Vagina (tissue), 2 donors: ENCODE results near the gene TBCD. TPM values are rescaled to one million over a fixed set of nuclear protein-coding genes. Genes with fewer than 3 reads are reported as not detected.

ENCODE experiments used
- DNase-seq, 2 donors: peaks; one replicate each; pipeline ENCODE4 v3.0.0-alpha.2; 2017; ENCODE audit errors: extremely low spot score in 2 of 2
- H3K27ac ChIP-seq: fragments of 200-600 bp; sonication (generic); one replicate; pipeline ENCODE4 v1.5.1; 2019
- H3K27me3 ChIP-seq: fragments of 200-600 bp; sonication (generic); one replicate; pipeline ENCODE4 v1.5.1; 2019
- H3K36me3 ChIP-seq, 2 donors: fragments of 200-600 bp; sonication (generic); one replicate each; pipeline ENCODE4 v1.5.1; 2017 to 2019
- H3K4me1 ChIP-seq: fragments of 200-600 bp; sonication (generic); one replicate; pipeline ENCODE4 v1.5.1; 2019
- H3K4me3 ChIP-seq, 2 donors: fragments of 200-600 bp; sonication (generic); 1 replicate in 1 of 2; 2 replicates in 1 of 2; pipeline ENCODE4 v1.5.1; 2016 to 2019
- H3K9me3 ChIP-seq: fragments of 200-600 bp; sonication (generic); one replicate; pipeline ENCODE4 v1.5.1; 2019
- POLR2A ChIP-seq, 2 donors: fragments of 450-650 bp; IDR thresholded peaks; one replicate each; pipeline ENCODE4 v1.6.1; 2017; ENCODE audit warnings: antibody characterized with exemption in 2 of 2, mild to moderate bottlenecking in 2 of 2, moderate library complexity in 2 of 2
- POLR2AphosphoS5 ChIP-seq, 2 donors: sonication (generic); formaldehyde crosslinking; IDR thresholded peaks; one replicate each; pipeline ENCODE4 v1.9.0; 2017; ENCODE audit warnings: antibody characterized with exemption in 2 of 2, mild to moderate bottlenecking in 2 of 2, low read depth in 1 of 2; ENCODE audit not compliant: insufficient read depth in 1 of 2
- intact Hi-C: fragments of 100-400 bp; cut with DNase I; formaldehyde crosslinking; loops from one replicate; pipeline ENCODE4 v1.15.1; 2023
- total RNA-seq: library from RNA; depleted of rRNA; stranded (reverse); fragments of >200 nt; gene quantifications from one replicate; pipeline ENCODE4 v1.2.3, GENCODE V29; 2016
- TF ChIP-seq, protein P1 (sequence below), 3 experiments: fragments of 450-650 bp in 2 of 3; fragments of 200-600 bp in 1 of 3; sonication (generic) in 1 of 3; IDR thresholded peaks; one replicate each; pipeline ENCODE4 v1.5.1; 2017 to 2019; ENCODE audit warnings: antibody characterized with exemption in 3 of 3, mild to moderate bottlenecking in 2 of 3, moderate library complexity in 2 of 3

Gene TBCD
- total RNA-seq, 1 donor from 2014 or later, result 79.3 TPM

DNA sequence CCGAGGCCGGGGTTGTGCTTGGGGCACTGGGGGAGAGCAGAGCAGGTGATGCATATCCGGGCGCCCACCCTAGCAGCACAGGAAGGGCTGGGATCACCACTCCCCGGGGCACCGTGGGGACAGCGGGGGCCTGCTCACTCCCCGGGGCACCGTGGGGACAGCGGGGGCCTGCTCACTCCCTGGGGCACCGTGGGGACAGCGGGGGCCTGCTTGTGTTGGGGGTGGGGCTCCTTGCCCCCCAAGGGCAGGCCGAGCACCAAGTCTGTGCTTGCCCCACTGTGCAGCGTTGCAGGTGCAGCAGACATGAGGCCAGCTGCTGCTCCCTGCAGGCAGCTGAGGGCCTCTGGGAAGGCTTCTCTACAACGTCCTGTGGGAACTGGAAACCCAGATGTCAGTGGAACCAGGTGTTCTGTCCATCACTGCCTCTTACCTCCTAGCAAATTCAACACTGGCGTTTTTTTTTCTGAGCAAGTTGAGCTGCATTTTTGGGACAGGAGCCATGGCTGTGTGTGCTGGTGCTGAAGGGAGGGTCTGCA lies 112.9 kb downstream of the TBCD start:
- H3K4me1 ChIP-seq, result peaks cover 65% of the 10 kb centered on the region
- no peak for DNase-seq
- peak overlapping the region; percentile 40 for H3K27ac ChIP-seq
- no peaks in the 10 kb centered on the region for H3K27me3 ChIP-seq
- no peaks in the 10 kb centered on the region for H3K9me3 ChIP-seq
- TF ChIP-seq, protein P1, sequence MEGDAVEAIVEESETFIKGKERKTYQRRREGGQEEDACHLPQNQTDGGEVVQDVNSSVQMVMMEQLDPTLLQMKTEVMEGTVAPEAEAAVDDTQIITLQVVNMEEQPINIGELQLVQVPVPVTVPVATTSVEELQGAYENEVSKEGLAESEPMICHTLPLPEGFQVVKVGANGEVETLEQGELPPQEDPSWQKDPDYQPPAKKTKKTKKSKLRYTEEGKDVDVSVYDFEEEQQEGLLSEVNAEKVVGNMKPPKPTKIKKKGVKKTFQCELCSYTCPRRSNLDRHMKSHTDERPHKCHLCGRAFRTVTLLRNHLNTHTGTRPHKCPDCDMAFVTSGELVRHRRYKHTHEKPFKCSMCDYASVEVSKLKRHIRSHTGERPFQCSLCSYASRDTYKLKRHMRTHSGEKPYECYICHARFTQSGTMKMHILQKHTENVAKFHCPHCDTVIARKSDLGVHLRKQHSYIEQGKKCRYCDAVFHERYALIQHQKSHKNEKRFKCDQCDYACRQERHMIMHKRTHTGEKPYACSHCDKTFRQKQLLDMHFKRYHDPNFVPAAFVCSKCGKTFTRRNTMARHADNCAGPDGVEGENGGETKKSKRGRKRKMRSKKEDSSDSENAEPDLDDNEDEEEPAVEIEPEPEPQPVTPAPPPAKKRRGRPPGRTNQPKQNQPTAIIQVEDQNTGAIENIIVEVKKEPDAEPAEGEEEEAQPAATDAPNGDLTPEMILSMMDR (IDR thresholded peaks at IDR 0.05), result no peak
- no peak for TF ChIP-seq POLR2AphosphoS5 (IDR thresholded peaks at IDR 0.05; ENCODE audit: insufficient read depth in 1 of 2, low read depth in 1 of 2)
- TF ChIP-seq POLR2A (IDR thresholded peaks at IDR 0.05), result no peak
- H3K36me3 ChIP-seq, result no peaks in the 10 kb centered on the region
- H3K4me3 ChIP-seq, result no peak overlapping the region
- intact Hi-C loops, result no loop called here

DNA sequence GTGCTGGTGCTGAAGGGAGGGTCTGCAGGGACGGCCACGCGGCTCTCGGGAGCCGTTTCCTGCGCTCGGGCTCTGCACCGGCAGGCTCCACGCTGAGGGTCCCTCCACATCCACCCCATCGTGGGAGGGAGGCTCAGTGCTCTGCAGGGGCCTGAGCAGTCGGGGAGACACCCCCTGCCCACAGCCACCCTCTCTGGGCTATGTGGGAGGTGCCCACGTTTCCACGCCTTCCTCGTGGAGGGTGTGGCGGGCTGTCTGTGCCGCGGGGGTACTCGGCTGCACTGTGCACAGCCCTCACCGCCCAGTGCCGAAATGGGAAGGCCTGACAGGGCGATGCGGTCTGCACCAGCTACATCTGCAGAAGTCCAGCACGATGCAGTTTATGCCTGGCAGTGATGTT lies 113.4 kb downstream of the TBCD start:
- peaks cover 0 to 1% of the 10 kb centered on the region in 2 donors for H3K36me3 ChIP-seq
- H3K4me3 ChIP-seq, result no peak overlapping the region
- peak overlapping the region; percentile 40 for H3K27ac ChIP-seq
- peaks cover 60% of the 10 kb centered on the region for H3K4me1 ChIP-seq
- TF ChIP-seq POLR2A (IDR thresholded peaks at IDR 0.05) (no peak), POLR2AphosphoS5 (IDR thresholded peaks at IDR 0.05; ENCODE audit: insufficient read depth in 1 of 2, low read depth in 1 of 2) (no peak)
- TF ChIP-seq, protein P1 (IDR thresholded peaks at IDR 0.05), result no peak
- H3K27me3 ChIP-seq, result no peaks in the 10 kb centered on the region
- intact Hi-C loops, result no loop called here
- no peak for DNase-seq
- no peaks in the 10 kb centered on the region for H3K9me3 ChIP-seq

DNA sequence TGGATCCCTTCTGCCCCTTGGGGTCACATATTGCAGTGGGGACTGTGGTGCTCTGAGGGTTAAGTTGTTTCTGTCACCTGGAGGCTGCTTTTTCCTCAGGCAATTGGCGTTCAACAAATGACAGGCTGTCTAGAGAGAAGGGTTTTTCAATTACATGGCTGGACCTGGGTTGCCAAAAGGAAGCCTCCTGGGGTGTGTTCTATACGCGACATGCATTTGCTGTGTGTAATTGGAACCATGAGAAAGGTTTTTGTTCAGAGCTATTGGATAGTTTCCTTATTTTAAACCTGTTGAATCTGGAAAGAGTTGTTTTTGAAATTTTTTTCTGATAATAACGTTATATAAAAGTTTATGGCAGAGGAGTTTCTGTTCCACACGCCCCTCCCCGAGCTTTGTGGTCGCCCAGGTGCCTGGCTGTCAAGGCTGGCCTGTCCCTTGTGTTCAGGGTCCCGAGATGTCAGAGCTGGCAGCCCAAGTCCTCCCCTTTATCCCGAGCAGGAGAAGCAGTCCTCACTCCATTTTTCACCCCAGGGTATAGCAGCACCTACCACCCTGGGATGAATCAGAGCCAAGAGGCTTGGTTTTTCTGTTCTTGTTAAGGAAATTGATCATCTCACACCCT lies 114.0 kb downstream of the TBCD start:
- TF ChIP-seq, protein P1 (IDR thresholded peaks at IDR 0.05), result no peak
- no peak for TF ChIP-seq POLR2AphosphoS5 (IDR thresholded peaks at IDR 0.05; ENCODE audit: insufficient read depth in 1 of 2, low read depth in 1 of 2)
- no peaks in the 10 kb centered on the region for H3K9me3 ChIP-seq
- H3K27ac ChIP-seq, result peak overlapping the region; percentile 40
- DNase-seq, result no peak
- H3K36me3 ChIP-seq, result peaks cover 0 to 7% of the 10 kb centered on the region in 2 donors
- H3K4me3 ChIP-seq, result no peak overlapping the region
- no peaks in the 10 kb centered on the region for H3K27me3 ChIP-seq
- peaks cover 54% of the 10 kb centered on the region for H3K4me1 ChIP-seq
- intact Hi-C loops, result no loop called here

DNA sequence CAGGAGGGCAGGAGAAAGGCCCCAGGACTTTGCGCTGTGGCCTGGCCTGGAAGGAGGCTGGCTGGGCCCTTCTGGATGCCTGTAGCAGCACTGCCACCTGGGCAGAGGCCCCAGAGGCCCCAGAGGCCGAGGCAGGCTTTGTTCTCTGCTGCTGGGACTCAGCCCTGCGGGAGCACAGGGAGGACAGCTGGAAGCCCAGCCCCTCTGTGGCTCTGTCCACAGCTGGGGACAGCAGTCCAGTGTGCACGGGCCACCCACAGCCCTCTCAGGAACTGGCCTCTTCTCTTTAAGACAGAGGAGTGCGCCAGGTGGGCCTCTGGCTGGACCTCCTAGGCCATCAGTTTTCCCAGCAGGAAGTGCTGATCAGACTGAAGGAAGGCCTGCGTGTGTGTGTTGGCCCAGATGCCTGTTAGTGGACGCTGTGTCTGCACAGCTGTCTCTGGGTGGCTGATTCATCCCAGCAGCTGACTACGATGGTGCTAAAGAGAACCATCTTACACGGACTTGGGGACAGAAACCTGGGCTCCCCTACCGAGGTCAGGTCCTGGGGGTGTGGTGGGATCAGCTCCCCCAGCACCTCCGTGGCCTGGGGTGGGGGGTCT lies 114.8 kb downstream of the TBCD start:
- intact Hi-C loops, result no loop called here
- Histone ChIP-seq H3K4me1 (peaks cover 62% of the 10 kb centered on the region), H3K9me3 (no peaks in the 10 kb centered on the region), H3K4me3 (no peak overlapping the region), H3K36me3 (peaks cover 0 to 10% of the 10 kb centered on the region in 2 donors), H3K27ac (peak overlapping the region; percentile 51), H3K27me3 (no peaks in the 10 kb centered on the region)
- peak in 1 of 2 donors; percentile 45 for TF ChIP-seq POLR2AphosphoS5 (IDR thresholded peaks at IDR 0.05; ENCODE audit: insufficient read depth in 1 of 2, low read depth in 1 of 2)
- TF ChIP-seq, protein P1 (IDR thresholded peaks at IDR 0.05), result no peak
- no peak for TF ChIP-seq POLR2A (IDR thresholded peaks at IDR 0.05)
- DNase-seq, result no peak
